GM18499 (cell line): Measurements from ENCODE around the gene DGCR8.
"Not testable (repeated sequence)": the region's sequence is repeated elsewhere in the genome, so short reads cannot be mapped to it uniquely, and the experiment has no call there.

ENCODE experiments used
- ATAC-seq: cut with Tn5 transposase; IDR thresholded peaks from one replicate; pipeline ENCODE4 v1.9.1; 2021; ENCODE audit warnings: moderate number of reproducible peaks; ENCODE audit not compliant: insufficient read depth, unreplicated experiment

The DGCR8 gene

DNA sequence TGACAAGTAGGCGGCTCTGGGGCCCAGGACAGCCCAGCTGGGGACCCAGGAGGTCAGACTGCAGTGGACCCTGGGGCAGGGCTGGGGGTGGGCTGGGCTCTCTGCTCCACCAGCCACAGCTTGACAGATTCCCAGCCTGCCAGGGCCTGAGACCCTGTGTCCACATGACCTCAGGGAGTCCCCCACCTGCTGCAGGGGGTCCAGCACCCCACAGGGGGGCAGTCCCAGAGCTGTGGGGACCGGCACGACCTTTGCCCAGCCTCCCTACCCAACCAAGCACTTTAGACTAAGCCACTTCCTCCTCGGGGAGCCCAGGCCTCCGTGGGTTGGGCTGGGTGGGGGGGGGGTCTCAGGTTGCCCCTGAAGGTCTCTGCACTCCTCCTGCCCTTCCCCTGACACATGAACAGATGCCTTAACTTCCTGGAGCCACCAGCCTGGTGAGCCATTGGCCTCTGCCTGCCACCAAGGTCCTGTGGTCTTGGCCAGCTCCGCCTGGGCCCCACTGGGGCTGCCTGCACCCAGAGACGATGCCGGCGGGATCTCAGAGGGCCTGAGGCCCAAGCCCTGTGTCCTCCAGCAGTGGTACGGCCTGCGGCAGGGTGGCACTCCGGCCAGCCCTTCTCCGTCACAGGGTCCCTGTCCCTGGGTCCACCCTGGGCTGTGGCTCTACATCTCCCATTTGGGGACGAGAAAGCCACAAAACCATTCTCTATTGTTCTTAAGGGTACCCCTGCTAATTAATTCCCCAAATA, 67.4 kb downstream of the DGCR8 start:
- ATAC-seq = no peak

DNA sequence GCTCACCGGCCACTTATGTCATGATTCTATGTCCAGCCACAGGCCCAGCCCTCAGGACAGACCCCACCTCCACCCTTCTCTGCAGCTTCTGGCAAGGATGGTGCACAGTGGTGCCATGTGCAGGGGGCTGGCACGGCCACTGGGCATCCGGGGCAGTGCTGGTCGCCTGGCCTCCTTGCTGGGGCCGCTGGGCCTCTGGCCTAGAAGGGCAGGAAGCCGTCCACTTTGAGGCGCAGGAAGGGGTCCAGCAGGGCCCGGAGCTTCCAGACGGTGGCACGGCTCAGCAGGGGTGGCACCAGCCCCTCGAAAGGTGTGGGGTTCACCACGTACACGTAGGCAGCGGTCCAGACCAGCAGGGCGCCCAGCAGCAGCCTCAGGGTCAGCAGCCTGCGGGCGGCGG, 68.4 kb downstream of the DGCR8 start:
- ATAC-seq = no peak

DNA sequence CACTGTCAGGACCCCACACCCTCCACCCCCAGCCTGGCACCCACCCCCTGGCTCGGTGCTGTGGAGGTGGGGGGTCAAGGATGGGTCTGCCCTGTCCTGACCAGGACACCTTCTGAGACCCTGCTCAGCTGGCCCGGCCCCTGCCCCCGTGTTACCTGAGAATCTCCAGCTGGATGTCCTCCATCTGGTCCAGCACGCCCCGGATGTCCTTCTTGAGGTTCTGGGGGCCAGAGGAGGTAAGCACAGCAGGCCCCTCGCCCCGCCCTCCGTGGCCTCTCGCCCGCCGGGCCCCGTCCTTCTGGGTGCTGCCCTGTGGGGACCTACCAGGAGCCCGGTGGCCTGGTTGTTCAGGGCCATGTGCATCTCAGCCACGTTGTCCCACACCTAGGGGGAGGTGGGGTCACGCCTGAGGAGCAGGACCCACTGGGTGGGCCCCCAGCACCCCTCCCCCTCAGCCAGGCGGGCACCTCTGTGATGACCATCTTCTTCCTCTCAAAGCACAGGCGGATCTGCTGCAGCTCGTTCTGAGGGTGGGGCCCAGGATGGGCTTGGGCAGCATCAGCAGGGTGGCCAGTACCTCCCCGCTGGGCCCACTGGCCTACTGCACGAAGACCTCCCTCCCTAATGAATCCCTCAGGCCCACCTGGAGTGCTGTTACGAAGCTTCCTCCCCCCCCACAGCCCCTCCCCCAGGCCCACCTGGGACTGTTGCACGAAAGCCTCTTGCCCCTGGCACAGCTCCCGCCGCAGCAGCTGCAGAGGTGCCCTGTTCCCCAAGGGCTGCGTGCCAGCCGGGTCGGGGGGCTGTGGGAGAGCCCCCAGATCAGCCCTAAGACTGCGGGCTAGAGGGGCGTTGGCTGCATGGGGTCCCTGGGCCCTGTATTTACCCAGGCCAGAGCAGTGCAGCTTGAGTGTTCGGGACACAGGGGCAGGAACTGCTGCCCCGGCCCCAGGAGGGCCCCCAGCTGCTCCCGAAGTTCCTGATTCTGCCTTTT, 69.5 kb downstream of the DGCR8 start:
- ATAC-seq = no peak

DNA sequence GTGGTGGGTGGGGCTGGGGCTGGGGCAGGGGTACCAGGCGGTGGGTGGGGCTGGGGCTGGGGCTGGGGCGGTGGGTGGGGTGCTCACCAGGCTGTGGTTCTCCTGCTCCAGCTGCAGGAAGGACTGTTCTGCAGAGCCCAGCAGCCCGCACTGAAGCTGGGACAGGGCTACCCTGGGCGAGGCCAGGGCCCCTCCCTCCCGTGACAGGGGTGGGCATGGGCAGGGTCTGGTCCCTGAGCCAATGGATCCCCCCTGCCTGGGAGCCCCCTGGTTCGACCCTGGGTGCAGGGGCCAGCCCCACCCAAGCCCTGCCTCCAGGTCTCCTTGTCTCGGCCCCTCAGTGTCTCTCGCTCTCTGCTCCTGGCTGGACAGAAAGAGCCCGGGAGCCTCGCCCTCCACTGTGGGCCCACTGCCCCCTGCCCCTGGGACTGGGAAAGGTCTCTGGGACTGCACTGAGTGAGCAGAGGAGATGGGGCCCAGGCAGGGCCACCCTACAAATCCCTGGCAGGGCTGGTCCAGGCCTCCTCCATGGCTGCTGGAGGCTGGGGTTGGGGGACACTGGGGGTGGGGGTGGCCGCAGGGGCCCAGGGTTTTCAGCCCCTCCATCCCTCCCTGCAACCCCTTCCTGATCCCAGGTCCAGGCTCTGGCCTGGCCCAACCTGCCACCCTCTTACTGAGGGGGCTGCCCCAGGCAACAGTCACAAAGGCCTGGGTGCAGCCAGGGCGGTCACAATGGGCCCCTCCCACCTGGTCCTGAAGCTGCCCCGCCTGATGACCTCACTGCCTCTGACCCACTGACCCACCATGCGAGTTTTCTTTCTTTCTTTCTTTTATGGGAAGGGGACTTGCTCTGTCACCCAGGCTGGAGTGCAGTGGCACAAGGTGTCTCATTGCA, 70.6 kb downstream of the DGCR8 start, which contains the start of gene CCDC188:
Gene CCDC188, minus strand, starts transcription at position 675 of the 895 bp plus-strand sequence. Its CDS starts 69 bp downstream, at position 606.
- ATAC-seq = no peak

DNA sequence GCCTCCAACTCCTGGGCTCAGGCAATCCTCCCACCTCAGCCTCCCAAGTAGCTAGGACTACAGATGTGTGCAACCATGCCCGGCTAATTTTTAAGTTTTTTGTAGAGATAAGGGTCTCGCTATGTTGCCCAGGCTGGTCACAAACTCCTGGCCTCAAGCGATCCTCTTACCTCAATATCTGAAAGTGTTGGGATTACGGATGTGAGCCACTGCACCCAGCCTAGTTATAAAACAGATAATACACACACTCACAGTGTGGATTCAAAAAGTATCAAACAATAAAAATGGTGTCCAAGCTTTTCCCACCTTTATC, 71.2 kb downstream of the DGCR8 start:
- ATAC-seq = no peak

DNA sequence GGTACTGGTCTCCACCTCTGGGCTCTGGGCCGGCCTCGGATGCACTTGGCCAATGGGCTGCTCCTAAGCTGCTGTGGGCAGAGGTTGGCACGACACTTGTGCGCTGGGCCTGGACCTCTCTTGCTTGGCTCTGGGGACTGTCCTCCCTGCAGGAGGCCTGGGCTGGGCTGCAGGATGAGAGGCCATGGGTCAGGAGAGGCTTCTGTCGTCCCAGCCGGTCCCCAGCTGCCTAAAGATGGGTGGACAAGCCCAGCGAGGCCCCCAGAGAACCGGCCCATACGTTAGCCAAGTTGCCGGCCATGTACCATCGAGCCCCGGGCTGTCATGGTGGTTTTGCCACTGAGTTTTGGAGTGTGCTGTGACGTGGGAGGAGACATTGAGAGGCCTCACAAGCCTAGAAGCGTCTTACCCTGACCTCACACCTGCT, 72.4 kb downstream of the DGCR8 start:
- ATAC-seq = no peak

DNA sequence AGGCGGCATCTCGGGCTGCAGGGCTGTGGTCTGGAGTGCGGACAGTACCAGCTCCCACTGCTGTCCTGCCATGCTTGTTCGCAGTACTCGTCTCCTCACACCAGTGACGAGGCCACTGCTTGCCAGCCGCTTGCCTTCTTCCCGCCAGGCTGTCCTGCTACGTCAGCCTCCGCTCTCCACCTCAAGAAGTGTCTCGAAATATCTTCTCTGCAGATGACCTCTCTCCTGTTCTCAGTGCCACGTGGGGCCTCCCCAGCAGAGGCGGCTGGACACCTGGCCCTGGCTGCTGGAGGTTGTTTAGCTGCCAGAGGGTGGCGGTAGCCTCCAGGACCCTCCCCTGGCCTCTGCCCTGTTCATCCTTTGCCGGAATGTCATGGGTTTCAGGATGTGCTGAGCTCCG, 73.9 kb downstream of the DGCR8 start:
- ATAC-seq = no peak

DNA sequence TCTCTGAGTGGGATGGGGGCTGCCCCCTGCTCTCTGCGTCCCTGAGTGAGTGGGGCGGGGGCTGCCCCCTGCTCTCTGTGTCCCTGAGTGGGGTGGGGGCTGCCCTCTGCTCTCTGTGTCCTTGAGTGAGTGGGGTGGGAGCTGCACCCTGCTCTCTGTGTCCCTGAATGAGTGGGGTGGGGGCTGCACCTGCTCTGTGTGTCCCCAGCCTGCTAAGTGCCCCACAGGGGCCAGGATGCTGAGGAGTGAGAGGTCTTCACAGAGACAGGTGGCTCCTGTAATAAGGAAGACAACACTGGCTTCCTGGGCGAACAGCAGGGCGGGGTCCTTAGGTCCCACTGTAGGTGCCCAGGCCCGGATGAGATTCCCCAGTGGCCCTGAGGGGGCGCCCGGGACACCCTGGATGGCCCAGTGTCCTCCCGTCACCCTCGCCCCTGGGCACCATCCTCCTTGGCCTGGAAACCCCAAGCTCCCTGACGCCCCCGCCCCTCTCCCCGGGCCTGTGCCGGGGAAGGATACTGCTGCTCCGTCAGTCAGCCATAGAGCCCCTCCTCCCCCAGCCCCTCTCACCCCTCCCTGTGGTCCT, 74.7 kb downstream of the DGCR8 start:
- no peak for ATAC-seq

DNA sequence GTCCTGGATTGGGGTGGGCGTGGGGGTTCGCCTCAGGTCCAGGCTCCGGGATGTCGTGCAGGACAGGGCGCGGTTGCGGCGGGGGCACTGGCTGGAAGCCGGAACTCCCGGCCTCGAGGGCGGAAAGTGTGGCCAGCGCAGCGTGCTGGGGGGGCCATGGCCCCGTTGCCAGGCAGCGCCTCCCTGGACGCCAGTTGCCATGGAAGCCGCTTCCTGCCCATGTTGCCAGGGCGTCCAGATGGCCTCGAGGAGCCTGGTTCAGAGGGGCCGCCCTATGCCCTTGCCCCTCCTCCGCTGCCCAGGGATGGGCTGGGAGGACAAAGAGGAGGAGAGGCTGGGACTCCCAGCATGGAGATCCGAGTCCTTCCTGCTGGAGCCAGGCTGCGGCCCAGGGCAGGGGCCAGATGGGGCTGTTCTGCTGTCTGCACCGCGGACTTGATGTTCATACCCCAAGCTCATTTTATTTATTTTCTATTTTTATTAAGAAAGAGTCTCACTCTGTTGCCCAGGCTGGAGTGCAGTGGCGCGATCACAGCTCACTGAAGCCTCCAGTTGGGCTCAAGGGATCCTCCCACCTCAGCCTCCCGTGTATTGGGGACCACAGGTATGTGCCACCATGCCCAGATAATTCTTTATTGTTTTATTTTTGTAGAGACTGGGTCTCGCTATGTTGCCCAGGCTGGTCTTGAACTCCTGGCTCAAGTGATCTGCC, 75.4 kb downstream of the DGCR8 start:
- ATAC-seq = no peak

DNA sequence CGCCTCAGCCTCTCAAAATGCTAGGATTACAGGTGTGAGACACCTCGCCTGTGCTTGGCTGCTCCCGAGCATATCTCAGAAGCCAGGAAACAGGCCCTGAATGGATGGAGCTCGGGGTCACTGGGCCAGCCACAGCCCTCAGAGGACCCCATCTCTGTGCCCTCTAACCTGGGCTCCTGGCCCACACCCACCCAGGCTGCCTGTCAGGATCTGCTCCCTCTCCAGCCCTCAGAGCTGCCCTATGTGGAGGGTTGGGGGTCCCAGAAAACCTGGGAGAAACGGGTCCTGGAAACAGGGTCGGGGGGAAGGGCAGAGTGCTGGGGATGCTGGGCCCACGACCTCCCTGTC, 76.0 kb downstream of the DGCR8 start:
- no peak for ATAC-seq

DNA sequence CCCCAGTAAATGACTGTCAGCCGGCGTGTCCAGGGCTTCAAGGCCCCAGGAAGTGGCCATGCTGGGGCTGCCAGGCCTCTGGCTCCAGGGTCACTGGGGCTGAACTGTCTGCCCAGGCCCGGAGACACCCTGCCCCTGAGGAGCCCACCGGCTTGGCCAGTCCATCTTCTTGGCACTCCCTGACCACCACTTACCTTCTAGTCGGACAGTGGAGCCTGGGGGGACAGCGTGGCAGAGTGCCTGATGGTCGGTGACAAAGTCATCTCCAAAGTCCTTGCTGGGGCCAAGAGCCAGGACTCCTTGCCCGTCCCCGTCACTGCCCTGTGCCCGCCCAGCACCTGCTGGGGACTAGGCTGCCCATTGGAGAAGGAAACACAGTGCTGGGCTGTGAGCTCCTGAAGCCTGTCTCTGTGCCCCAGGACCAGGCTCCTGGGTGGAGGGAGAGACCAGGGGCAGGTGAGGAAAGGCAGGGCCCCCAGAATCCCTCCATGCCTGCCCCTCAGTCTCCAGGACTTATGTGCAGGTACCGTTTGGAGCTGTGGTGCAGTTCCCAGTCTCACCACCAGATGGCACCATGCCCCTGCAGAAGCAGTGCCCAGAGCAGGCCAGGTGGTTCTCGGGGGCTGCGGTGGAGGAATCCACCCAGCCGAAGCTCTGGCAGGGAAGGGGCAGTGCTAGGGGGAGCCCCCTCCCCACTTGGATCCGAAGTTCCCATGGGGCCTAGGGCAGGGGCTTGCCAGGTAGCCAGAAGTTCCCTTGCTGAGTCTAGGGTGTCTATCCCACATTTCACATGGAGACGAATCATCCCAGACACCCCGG, 76.8 kb downstream of the DGCR8 start:
- ATAC-seq = no peak

DNA sequence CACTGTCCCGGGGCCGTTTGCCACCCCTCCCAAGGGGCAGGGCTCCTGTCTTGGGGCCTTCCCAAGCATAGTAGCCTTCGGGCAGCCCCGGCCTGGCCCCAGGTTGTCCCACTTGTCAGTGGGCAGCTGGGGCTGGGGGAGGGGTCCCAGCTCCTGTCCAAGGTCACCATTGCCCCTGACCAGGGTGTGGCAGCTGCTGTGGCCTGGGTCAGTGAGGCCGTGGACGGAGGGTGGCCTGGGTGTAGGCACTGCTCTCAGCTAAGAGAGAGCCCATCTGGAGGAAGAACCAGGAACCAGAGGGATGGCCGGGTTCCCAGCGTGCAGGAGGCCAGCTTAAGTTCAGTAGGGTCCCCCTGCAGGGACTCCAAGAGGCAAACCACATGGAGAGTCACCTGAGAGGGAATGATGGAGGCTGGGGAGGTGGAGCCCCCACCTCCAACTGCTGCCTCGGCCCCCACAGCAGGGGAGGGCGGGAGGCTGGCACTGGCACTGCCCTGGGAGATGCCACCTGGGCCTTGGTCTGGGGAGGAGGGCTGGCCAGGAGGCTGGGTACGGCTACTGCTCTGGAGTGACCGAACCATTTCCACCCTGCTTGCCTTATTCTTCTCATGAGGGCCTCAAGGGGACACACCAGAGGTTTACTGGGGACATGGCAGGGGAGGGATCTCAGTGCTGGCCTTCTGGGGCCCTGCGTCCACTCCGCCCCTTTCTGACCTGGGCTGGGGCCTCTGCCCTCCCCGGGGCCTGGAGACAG, 77.6 kb downstream of the DGCR8 start:
- no peak for ATAC-seq

DNA sequence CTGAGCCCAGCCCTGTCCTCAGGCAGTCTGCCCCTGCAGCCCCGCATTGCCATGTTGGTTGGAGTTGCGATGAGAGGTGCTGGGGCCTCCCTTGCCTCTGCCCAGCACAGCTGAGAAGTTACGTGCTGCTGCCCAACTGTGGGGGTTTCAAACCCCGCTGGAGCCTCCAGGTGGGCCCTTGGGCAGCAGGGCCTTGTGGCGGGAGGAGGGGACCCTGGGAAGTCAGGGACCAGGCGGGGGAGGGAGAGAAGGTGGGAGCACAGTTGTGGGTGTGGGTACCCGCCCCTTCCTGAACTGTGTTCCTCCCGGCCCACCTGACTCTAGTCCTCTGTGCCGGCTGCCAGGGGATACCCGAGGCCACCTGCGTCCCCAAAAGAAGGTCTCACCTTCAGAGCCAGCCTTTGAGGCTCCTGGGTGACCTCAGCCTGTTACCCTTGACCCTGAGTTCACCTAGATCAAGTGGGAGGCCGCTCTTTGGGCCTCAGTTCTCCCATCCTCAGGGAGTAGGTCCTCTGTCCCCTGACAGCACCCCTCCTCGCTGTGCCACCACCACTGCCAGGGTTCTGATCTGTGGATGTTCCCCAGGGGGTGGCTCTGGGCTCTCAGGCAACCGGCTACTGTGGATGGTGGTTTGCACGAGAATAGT, 78.5 kb downstream of the DGCR8 start:
- no peak for ATAC-seq

DNA sequence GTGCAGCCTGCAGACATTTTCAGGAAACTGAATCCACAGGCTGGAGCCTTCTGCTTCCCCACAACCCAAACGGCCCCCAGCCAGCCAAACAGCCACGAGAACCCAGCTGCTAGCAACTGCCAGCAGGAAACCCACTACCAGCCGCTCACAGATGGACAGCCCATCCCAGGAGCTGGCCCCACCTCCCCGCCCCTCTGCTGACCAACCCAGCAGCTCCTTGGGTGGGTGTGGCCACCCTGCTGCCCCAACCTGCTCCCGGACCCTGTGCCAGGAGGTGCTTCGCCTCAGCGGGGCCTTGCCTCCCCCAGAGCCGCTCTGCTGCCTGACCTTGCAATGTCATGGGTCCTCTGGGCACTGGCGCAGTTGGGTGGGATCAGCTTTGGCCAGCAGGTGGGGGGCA, 79.0 kb downstream of the DGCR8 start:
- no peak for ATAC-seq

DNA sequence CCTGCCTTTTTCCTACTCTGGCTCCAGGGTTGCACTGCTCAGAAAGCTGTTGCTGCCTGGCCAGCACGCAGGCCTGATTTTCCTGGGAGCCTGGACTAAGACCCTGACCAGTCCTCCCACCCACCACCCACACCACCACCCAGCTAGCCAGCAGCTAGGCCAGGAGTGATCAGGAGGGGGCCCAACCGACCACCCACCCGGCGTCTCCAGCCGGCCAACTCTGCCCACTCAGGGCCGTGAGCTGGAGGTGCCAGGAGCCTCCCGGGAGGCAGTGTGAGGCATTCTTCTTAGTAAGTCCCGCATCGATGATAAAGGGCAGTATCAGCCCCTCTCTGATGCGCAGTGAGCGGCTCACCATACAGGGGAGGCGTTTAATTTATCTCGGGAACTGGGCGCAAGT, 79.5 kb downstream of the DGCR8 start:
- ATAC-seq = not testable (repeated sequence)

DNA sequence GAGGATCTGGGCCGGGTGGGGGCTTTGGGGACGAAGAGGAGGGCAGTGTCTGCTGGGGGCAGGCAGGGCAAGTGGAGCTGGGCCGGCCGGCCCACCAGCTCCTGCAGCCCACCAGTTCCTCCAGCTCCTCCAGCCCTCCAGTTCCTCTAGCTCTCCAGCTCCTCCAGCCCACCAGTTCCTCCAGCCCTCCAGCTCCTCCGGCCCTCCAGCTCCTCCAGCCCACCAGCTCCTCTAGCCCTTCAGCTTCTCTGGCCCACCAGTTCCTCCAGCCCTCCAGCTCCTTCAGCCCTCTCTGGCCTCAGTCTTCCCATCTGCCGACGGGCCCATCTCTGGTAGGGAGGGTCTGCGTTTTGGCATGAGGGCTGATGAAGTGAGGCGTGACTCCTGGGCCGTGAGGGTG, 80.0 kb downstream of the DGCR8 start:
- no peak for ATAC-seq
